Measurements from ENCODE around the gene KRT32. TPM values are rescaled to one million over a fixed set of nuclear protein-coding genes. Genes with fewer than 3 reads are reported as not detected.
A peak's percentile ranks its signal among the peaks of the same experiment; 100 is the strongest.

The KRT32 gene
- total and polyA plus RNA-seq, 9 of the 15 experiments (the other 6 are each of a cell fraction or from before 2014, with no cell fraction given), result not detected

GRCh38 chr17:41483991-41484826 is 17.0 kb upstream of the KRT32 start (continued):
- no peak for TF ChIP-seq BCOR (IDR thresholded peaks at IDR 0.05)
- peak; percentile 36; the same call in 1 of the 2 replicates for TF ChIP-seq NCOR1 (IDR thresholded peaks at IDR 0.05)
- no peak for TF ChIP-seq ZBTB26 (CRISPR knock-in tag; IDR thresholded peaks at IDR 0.05)
- no peak for TF ChIP-seq BHLHE40 (IDR thresholded peaks at IDR 0.05; ENCODE audit: low read length)
- no peak for TF ChIP-seq HDAC8 (tag; IDR thresholded peaks at IDR 0.05)
- peak; percentile 17; the same call in 1 of the 2 replicates for TF ChIP-seq KLF16 (IDR thresholded peaks at IDR 0.05)
- no peak for TF ChIP-seq HSF4 (CRISPR knock-in tag; IDR thresholded peaks at IDR 0.05; ENCODE audit: borderline replicate concordance)
- TF ChIP-seq MCM7 (IDR thresholded peaks at IDR 0.05), result no peak
- TF ChIP-seq ESRRB (CRISPR knock-in tag; IDR thresholded peaks at IDR 0.05; ENCODE audit: borderline replicate concordance), result no peak
- TF ChIP-seq TCF3 (CRISPR knock-in tag; IDR thresholded peaks at IDR 0.05), result peak; percentile 34; the same call in 1 of the 2 replicates
- no peak for TF ChIP-seq IRF9 (tag; IDR thresholded peaks at IDR 0.05)
- 0 out of 2 replicates have a peak, but pooled peaks have one; percentile 13 for TF ChIP-seq NFE2 (IDR thresholded peaks at IDR 0.05; ENCODE audit: low read depth)
- TF ChIP-seq ZNF764 (CRISPR knock-in tag; IDR thresholded peaks at IDR 0.05; ENCODE audit: low read depth), result no peak
- TF ChIP-seq PML (IDR thresholded peaks at IDR 0.05; ENCODE audit: low read length), result no peak
- TF ChIP-seq NR3C1 (CRISPR knock-in tag; IDR thresholded peaks at IDR 0.05), result no peak
- no peak for TF ChIP-seq SRSF7 (optimal IDR thresholded peaks at IDR 0.05; ENCODE audit: low read depth, low read length)
- TF ChIP-seq MAFK (IDR thresholded peaks at IDR 0.05; ENCODE audit: low read length), result no peak
- no peak for TF ChIP-seq MYBL2 (IDR thresholded peaks at IDR 0.05; ENCODE audit: low read depth)
- TF ChIP-seq MYBL2 (CRISPR knock-in tag; IDR thresholded peaks at IDR 0.05; ENCODE audit: borderline replicate concordance), result no peak
- no peak for TF ChIP-seq EZH2 (IDR thresholded peaks at IDR 0.05; ENCODE audit: borderline replicate concordance, low read depth, low read length)
- no peak for TF ChIP-seq FOXM1 (IDR thresholded peaks at IDR 0.05; ENCODE audit: low read depth)
- TF ChIP-seq FOXM1 (CRISPR knock-in tag; IDR thresholded peaks at IDR 0.05; ENCODE audit: low read depth), result no peak
- peak; percentile 26; the same call in 1 of the 2 replicates for TF ChIP-seq CTBP1 (IDR thresholded peaks at IDR 0.05; ENCODE audit: borderline replicate concordance)
- no peak for TF ChIP-seq NR0B1 (IDR thresholded peaks at IDR 0.05; ENCODE audit: partially characterized antibody)
- no peak for TF ChIP-seq ARHGAP35 (IDR thresholded peaks at IDR 0.05; ENCODE audit: partially characterized antibody)
- TF ChIP-seq CTCF (IDR thresholded peaks at IDR 0.05 in 2 of 3, conservative IDR thresholded peaks at IDR 0.05 in 1 of 3; ENCODE audit: insufficient read depth in 2 of 3, low read depth in 1 of 3, low read length in 3 of 3), result no peak
